ENCODE results near the gene C14orf39.

The C14orf39 gene, protein sequence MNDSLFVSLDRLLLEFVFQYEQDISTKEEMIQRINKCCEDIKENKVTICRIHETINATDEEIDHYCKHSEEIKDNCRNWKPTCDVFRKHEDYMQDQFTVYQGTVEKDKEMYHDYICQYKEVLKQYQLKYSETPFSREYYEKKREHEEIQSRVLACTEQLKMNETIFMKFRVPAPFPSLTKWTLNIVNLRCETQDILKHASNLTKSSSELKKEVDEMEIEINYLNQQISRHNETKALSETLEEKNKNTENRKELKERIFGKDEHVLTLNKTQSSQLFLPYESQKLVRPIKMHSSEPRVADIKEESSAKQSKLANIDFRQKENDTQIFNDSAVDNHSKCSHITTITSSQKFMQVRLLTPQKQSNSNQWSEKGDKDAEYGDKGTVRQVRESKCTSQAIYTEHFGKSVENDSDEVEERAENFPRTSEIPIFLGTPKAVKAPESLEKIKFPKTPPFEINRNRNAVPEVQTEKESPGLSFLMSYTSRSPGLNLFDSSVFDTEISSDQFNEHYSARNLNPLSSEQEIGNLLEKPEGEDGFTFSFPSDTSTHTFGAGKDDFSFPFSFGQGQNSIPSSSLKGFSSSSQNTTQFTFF

DNA sequence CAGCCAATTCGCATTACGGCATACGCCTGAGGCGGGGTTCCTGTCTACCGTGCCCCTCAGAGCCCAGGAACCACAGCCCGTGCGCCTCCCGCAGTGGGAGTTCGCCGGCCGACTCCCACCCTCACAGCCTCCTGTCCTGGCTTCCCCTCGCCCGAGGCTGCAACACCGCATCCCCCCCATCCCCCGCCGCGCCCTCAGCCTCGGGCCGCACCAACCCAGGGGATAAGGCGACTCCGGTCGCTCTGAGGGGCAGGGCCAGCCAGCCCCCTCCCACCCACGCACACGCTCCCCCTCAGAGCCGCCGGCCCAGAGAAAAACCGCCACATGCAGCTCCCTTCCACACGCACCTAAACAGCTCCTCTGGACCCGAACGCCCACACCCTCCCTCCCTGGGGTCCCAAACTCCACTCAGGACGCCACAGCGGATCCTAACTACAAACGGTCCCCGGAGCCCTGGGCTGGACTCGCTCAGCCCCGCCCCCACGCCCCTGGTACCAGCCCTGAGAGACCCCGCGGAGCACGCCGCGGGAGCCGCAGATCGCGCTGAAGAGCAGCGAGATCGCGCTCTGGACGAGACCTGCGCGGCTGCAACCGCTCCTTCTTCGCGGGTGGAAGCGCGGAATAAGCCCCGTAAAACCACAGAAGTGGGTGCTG lies at the start of gene C14orf39:
Gene C14orf39 (minus strand): TSS at position 466 of the 654 bp plus-strand sequence. CDS start 985 bp downstream, outside the sequence.
- no peak for DNase-seq

DNA sequence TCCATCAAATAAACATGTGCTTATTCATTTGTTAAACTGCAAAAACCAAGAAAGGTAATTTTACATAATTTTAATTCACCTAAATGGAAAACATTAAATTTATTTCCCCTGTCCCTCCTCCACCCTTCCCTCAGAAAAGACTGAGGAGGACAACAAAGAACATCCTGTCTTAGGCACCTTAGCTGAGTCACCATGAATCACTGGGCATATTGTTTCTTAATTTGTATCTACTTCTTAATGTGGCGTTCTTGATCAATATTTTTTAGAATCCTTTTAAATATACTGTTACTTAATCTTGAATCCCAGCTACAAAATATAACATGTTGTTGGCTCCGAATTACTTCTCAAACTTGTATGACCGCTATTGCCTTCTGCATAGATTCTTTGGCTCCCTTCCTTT lies 46.6 kb upstream of the C14orf39 start:
- no peak for DNase-seq

DNA sequence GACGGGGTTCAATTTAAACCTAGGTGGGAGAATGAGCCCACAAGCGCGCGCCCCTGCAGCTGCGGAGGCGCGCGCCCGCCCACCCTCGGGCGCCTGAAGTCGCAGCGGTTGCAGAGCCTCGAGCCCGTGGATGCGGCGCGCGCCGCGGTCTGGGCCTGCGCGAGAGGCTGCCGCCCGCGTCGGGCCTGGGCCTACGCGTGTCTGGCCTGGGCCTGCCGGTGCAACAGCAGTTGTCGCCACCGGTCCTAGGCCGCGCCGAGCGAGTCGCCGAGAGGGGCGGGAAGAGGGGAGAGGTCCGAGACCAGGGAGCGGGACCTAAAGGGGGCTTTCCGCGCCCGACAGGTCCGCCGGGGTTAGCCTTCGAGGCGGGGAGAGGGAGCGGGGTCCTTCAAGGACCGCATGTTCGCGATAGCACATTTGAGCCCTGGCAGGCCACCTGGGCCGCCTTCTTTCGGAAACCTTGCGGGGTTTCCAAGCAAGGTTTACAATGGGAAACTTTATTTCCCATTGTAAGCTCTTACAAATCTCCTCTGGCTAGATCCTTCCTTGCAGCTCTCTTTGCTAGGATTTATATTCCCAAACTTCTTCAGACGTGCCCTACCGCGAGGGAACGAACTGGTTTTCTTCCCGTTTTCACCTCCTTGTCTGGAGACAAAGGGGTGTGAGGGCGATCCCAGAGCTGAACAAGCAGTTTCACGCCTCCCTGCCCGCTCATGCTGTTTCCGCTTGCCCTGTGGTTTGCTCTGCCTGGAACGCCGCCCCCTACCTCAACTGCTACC lies 29.8 kb upstream of the C14orf39 start:
- no peak for DNase-seq

DNA sequence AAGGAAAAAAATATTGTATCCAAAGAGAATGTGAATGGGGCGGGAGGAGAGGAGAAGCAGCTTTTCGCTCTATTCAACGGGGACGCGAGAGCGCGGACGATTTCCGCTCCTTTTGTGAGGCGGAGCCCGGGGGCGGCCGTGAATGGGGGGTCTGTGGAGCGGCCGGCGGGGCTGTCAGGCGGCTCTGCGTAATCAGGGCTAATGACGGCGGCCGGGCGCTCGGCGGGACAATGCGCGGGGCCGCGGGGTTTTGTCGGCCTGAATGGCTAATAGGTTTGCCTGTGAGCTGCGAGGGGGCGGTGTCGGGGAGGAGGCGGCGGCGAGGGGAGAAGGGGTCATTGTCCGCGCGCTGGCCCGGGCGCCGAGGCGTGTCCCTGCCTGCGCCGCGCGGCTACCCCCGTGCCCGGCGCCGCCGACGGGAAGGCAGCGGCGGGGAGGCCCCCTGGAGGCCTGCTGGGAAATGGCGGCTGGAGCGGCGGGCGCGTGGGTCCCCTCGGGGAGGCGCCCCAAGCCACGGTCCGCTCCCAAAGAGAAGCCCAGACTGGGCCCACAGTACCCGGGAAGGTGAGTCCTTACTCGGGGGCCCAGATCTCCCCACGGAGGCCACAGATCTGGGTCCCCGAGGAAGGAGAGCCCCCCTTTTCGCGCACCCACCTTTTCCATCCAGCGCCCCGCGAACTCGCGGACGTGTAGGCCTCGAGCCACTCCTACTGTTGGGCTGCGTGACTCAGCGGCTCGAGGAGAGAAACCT lies 29.1 kb upstream of the C14orf39 start:
- no peak for DNase-seq

DNA sequence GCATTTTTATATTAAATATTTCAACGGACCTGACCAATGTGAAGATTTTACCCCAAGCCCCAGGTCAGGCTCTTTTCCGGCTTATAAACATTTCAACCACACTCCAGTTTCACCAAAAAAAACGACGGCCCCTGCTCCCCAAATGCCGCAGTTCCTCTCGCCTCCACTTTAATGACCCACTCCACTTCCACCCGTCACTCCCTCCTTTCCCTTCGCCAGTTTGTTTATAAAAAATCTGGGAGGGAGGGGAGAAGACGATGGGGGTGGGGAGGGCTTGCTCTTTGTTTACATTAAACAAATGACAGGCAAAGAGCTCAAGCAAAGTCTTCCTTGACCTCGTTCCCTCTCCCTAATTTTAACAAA lies 28.5 kb upstream of the C14orf39 start:
- DNase-seq = no peak

DNA sequence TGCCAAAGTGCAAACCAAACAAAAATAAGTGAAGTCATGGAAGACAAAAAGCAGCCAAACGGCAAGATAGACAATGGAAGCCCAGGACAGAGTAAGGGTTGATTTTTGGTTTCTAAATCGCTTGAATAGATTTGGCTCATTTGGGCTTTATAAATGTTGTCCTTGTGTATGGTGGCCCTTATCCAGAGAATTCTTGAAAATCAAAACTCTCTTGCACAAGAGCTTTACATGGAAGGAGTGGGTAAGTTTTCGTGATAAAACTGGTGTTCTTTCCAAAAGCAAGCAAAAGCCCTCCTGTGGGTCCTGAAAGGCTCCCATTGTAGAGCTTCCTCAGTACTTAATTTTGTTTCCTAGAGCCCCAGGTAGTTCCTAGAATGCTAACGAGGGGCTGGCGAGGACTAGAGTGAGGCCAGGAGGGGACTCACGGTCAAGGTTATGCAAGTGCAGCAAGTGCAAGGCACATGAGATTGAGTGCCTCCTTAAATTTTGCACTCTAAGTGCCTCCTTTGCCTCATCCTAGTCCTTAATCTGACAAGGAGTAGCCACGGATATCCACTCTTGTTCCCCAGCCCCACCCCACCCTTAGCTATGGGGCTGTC lies 27.2 kb upstream of the C14orf39 start:
- no peak for DNase-seq

DNA sequence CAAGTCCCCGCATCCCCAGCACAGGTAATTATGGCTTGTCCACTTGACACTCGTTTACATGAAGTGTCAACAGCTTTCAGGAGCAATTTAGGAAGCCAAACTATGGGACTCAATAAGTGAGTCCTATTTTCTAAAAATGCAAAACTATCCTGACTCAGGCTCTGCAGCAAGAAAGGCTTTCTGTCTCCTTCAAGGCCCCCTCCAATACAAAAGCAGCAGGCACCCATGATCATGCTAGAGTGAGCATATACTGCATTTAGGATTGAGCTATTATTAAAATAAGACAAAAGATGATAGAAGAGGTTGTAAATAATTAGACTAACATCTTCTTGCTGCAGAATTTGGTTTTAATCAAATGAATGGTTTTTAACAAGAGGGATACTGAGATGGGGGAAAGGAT lies 26.3 kb upstream of the C14orf39 start:
- DNase-seq = no peak

DNA sequence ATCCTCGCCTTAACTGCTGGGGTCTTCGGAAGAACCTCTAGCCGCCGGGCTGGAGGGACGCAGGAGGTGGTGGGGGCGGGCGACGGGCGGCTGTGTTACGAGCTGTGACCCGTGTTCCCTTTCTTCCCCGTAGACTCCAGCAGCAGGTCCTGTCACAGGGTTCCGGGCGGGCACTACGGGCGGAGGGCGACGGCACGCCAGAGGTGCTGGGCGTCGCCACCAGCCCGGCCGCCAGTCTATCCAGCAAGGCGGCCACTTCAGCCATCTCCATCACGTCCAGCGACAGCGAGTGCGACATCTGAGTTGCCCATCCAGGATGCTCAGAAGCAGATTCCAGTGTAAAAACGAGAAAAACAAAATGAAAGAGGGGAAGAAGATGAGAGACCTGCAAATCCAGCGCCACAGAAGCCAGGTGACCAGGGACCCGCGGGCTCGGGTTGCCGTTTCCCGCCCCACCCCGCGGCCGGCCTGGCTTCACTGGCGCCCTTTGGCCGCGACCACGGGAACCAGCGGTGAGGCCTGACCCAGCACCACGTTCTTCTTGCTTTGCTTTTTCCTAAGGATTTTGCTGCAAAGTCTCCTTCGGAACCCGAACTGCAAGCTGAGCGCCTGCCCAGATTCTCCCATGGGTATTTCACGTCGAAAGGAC lies 25.2 kb upstream of the C14orf39 start:
- no peak for DNase-seq

DNA sequence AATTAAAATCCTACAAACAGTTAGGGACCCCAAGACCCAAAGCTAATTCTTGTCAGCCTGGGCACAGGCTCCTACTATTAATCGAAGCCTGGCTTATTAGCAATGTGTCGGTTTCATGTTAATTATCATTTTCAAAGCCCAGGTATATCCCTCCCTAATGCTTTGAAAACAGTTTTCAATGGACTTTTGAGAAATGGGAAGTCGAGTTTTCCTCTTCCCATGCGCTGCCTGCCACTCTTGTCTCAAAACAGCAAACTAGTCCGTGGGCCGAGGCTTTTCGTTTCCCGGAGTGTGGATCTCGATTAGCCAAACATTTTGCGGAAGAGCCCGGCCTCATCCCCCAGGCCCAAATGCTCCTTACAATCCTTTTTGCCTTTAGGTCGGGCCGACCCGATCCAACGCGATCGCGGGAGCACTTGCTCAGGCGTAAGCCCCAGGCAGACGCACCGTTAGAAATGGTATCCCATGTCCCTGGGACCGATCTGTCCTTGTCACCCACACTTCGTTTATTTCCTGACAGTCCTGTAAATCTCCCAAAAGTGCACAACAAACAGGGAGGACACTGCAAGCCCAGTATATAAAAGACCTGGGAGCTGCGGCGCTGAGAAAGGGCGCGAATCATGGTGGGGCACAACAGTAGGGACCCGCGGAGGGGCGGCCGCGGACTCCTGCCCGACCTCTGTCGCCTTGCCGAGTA lies 24.5 kb upstream of the C14orf39 start:
- no peak for DNase-seq

DNA sequence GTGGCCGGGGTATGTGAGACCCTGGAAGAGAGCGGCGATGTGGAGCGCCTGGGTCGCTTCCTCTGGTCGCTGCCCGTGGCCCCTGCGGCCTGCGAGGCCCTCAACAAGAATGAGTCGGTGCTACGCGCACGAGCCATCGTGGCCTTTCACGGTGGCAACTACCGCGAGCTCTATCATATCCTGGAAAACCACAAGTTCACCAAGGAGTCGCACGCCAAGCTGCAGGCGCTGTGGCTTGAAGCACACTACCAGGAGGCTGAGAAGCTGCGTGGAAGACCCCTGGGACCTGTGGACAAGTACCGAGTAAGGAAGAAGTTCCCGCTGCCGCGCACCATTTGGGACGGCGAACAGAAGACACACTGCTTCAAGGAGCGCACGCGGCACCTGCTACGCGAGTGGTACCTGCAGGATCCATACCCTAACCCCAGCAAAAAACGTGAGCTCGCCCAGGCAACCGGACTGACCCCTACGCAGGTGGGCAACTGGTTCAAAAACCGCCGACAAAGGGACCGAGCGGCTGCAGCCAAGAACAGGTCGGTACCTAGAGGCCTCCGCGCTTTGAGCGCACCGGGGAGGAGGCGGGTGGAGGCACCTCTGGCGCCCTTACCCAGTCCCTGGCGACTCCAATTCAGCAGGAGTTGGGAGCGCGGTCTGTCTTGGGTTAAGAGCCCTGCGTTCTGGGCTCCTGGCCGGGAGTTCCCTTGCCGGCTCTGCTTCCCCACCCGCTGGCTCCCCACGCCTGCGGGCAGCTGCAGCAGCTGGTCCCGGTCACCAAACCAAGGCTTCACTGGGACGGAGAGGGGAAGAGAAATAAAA lies 23.8 kb upstream of the C14orf39 start:
- no peak for DNase-seq

DNA sequence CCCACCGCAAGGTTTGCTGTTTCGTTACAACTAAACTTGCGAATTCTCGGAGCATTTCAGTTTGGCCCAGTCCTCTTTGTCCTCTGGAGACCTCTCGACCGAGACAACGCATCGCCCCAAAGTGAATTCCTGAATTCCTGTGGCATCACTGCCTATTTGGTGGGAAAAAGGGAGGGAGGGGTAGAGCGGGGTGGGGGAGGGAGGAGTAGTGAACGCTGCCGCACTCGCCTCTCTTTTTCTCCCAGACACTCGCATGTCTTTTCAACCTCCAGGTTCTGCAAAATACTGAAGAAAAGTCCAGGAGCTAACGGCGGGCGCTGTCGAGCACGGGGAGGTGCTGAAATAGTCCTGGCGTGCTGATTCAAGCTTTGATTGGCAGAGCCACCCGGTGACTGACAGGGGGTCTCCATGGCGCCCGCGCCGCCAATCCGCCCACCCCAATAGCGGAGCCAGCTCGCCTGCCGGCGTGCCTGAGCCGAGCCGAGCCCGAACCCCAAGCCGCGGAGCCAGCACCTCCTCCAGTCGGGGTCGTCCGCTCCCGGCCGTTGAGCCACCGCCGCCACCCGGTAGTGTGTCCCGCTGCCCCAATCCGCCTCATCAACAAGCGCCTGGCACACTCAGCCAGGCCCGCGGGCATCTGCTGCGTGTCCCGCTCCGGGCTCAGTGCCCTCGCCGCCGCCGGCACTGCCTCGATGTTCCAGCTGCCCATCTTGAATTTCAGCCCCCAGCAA lies 23.0 kb upstream of the C14orf39 start, which contains the start of gene SIX6:
Gene SIX6 (plus strand): TSS at position 440 of the 731 bp plus-strand sequence. CDS start 253 bp downstream, at position 693.
- DNase-seq = no peak

DNA sequence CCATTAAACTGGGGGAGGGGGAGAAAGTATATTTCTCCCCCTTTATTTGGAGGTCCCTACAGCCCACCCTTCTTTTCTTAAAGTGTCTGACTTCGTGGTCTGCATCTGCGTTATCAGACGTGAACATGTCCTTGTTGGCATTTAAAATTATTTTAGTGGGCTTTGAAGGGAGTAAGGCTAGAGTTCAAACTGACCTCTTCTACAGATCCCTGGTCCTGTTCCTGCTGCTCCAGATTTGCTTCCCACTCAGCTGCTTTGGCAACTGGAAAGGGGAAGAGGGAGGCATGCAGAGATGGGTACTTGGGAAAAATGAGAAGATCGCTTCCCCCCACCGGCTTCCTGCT lies 22.5 kb upstream of the C14orf39 start:
- DNase-seq = no peak

DNA sequence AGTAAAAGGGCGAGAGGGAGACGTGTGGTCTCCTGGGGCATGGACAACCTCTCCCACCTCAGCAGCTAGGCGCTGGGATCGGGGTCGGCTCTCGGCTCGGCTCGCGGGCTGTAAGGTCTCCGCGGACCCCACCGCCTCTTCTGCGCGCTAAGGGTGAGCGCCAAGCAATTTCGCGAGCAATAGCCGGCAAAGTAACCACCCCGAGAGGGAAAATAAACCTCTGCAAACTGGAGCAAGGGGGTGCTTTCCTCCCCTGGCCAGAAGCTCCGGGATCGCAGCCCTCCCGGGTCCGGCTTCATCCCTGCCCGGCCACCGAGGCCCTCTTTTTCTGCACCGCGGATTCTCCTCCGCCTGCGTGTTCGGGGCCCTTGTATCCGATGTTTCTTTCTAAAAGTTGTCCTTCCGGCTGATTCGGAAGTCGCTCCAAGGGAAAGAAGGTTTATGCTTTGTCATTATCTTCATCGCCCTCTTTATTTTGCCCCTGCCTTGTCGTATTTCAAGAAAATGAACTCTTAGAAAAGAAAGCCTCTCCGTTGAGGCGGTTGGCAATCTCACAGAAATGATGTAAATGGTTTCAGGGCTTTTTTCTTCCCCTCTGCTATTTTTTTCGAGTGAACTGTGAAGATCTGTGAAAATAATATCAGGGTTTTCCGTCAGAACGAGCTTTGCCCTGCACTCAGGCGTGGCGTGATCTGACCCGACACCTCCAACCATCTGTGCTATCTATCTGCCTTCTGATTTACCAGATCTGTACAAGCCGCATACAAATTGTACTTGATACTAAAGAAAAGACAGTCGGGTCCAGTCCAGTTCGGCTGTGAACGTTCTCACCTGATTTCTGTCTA lies 21.3 kb upstream of the C14orf39 start:
- DNase-seq = no peak

DNA sequence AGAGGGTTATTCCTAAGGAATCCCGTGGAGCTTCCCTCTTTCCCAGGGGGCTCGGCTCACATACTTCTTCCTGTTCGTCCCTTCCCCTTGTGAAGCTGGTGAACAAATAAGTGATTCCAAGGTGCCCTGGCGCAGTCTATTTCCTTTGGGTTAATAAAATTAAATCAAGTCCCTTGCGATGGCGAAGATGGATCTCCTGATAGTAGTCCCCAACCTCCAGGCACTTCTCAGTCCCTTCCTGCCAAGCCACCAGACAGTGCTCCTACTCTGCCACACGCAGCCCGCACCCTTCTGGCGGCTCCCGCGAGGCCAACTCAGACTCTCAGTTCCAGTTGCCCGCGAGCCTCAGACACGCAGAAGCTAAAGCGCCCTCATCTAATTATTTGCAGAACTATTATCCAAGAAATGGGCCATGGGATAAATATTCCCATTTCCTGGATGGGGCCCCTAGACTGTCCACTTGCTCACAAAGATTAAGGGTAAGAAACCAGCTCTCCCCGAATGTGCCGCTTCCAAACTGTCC lies 20.7 kb upstream of the C14orf39 start:
- DNase-seq = no peak

DNA sequence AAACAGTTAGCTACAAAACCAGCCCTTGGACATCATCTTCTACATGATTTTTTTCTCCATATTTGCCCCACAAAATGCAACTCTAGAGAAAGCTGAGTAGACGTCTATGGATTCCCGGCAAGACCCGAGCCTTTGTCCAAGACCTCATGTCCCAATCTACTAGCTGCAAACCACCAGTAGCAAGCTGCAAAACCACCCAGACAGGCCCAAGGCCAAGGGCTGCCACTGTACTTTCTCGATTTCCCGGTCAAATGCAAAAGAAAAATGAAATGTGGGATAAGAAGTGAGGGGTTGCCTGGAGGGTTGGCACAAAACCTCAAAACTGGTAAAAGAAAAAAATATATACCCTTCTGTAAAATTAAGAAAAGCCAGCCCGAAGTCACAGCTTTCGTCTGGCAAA lies 20.1 kb upstream of the C14orf39 start:
- no peak for DNase-seq

DNA sequence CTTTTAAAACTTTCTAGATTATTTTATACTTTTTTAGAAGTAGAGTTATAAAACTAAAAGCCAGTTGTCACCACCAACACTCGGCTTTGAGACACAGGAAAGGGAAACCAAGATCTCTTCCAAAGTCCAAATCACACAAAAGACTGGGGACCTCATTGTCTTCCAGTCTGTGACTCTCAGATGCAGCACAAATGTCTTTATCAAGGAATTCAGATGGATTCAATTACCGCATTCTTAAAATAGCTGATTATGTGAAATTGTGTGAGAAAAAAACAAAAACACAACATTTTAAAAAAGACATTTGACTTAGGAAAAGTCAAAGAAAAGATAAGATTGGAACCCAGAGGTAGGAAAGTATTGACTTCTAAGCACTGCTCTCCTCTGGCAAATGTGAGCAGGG lies 19.6 kb upstream of the C14orf39 start:
- no peak for DNase-seq

DNA sequence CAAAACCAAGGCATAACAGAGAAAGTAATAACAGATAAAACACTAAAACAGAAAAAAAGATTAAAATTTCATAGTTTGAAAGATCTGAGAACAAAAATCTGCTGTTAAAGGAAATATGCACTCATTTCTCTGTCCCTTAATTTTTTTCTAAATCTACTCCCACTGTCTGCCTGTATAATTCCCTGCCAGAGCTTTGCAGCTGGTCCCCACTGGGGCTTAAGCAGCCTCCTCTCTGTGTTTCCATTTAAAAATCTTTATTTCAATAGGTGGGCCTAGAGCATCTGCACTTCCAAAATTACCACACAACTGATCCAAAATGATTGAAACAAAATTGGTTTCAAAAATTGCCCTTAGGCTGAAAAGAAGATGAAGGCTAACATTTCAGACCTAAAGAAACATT lies 16.7 kb upstream of the C14orf39 start:
- DNase-seq = no peak

DNA sequence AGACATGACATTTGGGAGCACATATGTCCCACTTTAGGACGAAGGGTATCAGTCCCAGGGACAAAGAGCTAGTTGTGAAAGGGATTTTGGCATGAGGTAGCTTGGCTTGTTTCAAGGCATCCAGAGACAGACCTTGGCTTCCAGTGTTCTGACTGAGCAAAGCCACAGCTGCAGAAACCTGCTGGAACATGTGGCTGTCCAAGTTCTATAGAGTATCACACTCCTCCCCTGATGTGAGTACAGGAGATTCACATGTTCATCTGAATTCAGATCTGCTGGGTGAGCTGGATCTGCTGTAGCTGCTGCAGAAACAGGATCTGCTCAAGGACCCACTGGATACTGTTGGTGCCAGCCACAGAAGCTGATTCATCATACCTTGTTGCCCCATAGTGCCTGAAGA lies 10.1 kb upstream of the C14orf39 start:
- DNase-seq = no peak

All from NCI-H2081 treated with DMSO at 0.1 percent for 48 hours (cell line).